Transverse colon (tissue), 4 donors: Measurements from ENCODE around the gene ANKS1B. TPM values are rescaled to one million over a fixed set of nuclear protein-coding genes. Genes with fewer than 3 reads are reported as not detected.

Experiments used
- DNase-seq: peaks from one replicate; pipeline ENCODE4 v3.0.0-alpha.2; 2019
- H3K27ac ChIP-seq, 4 donors: fragments of 200-600 bp; sonication (generic); 2 replicates each; pipeline ENCODE4 v1.5.1; 2016 to 2018; ENCODE audit warnings: inconsistent platforms in 4 of 4
- H3K27me3 ChIP-seq: fragments of 200-600 bp; sonication (generic); 2 replicates; pipeline ENCODE4 v1.5.1; 2017; ENCODE audit warnings: inconsistent platforms
- H3K36me3 ChIP-seq, 4 donors: fragments of 200-600 bp; sonication (generic); 2 replicates each; pipeline ENCODE4 v1.5.1; 2017 to 2019; ENCODE audit warnings: inconsistent platforms in 4 of 4
- H3K4me1 ChIP-seq, 4 donors: fragments of 200-600 bp; sonication (generic); 2 replicates each; pipeline ENCODE4 v1.5.1; 2017 to 2020; ENCODE audit warnings: inconsistent platforms in 4 of 4
- H3K4me3 ChIP-seq, 4 donors: fragments of 200-600 bp; sonication (generic); 1 replicate in 1 of 4; 2 replicates in 3 of 4; pipeline versions ENCODE4 v1.5.1 to v1.6.1; 2017 to 2019; ENCODE audit warnings: inconsistent platforms in 4 of 4
- H3K9me3 ChIP-seq, 2 donors: fragments of 200-600 bp; sonication (generic); 2 replicates each; pipeline ENCODE4 v1.5.1; 2017 to 2019; ENCODE audit warnings: inconsistent platforms in 2 of 2
- CTCF ChIP-seq, 5 experiments: fragments of 200-600 bp in 3 of 5; fragments of 450-650 bp in 2 of 5; sonication (generic) in 3 of 5; IDR thresholded peaks; 1 replicate in 2 of 5; 2 replicates in 3 of 5; pipeline ENCODE4 v1.5.1; 2016 to 2017; ENCODE audit warnings: antibody characterized with exemption in 5 of 5, inconsistent platforms in 3 of 5, mild to moderate bottlenecking in 2 of 5, moderate library complexity in 1 of 5
- EP300 ChIP-seq: sonication (generic); formaldehyde crosslinking; IDR thresholded peaks from one replicate; pipeline ENCODE4 v1.6.1; 2017; ENCODE audit warnings: antibody characterized with exemption, low read depth
- POLR2A ChIP-seq: fragments of 450-650 bp; IDR thresholded peaks from one replicate; pipeline ENCODE4 v1.6.1; 2016; ENCODE audit warnings: antibody characterized with exemption, mild to moderate bottlenecking, moderate library complexity
- POLR2AphosphoS5 ChIP-seq, 3 donors: sonication (generic); formaldehyde crosslinking; IDR thresholded peaks; one replicate each; pipeline ENCODE4 v1.6.1; 2016; ENCODE audit warnings: antibody characterized with exemption in 3 of 3
- WGBS, 2 donors: methylation state at CpG; one replicate each; pipeline ENCODE4 v1.1.5; 2018; ENCODE audit warnings: low coverage in 1 of 2; 5-methylcytosine and 5-hydroxymethylcytosine counted together
- in situ Hi-C, 4 donors: fragments of 200-750 bp; cut with MboI; loops; one replicate each; pipeline versions ENCODE4 v1.15.0 to v1.15.1; 2017; ENCODE audit warnings: low sequenced_read_pairs in 3 of 4, low pct_ligation_motif_present in 1 of 4, low pct_unique_long_range_greater_than_20kb in 1 of 4
- intact Hi-C: fragments of 100-400 bp; cut with DNase I; formaldehyde crosslinking; loops from one replicate; pipeline ENCODE4 v1.15.1; 2023; ENCODE audit warnings: low total_unique reads
- total RNA-seq, 4 donors: library from RNA; depleted of rRNA; stranded (reverse); fragments of >200 nt; gene quantifications; one replicate each; pipeline ENCODE4 v1.1.0, GENCODE V29; 2016

Gene ANKS1B
- total RNA-seq, 4 donors from 2014 or later = 1.4 to 6.4 (median 3.5) TPM; not detected in 1

GRCh38 chr12:99151744-99152143, 833.0 kb downstream of the ANKS1B start:
- H3K9me3 ChIP-seq = no peaks in the 10 kb centered on the region
- no peak overlapping the region for H3K4me3 ChIP-seq
- H3K36me3 ChIP-seq = no peaks in the 10 kb centered on the region
- H3K27me3 ChIP-seq = no peaks in the 10 kb centered on the region
- in situ Hi-C loops = no loop called here
- no peak for TF ChIP-seq POLR2A
- no peak for TF ChIP-seq CTCF (IDR thresholded peaks at IDR 0.05)
- TF ChIP-seq POLR2AphosphoS5 (IDR thresholded peaks at IDR 0.05) = no peak
- TF ChIP-seq EP300 = no peak
- intact Hi-C loops = no loop called here
- no peak for DNase-seq
- H3K27ac ChIP-seq = no peak overlapping the region
- no peaks in the 10 kb centered on the region for H3K4me1 ChIP-seq

GRCh38 chr12:99147130-99147529, 837.6 kb downstream of the ANKS1B start:
- in situ Hi-C loops = no loop called here
- 53 to 58% methylated on average over 2 of the region's 2 CpGs for WGBS, 2 donors

GRCh38 chr12:99146730-99147129, 838.0 kb downstream of the ANKS1B start:
- H3K4me1 ChIP-seq = no peaks in the 10 kb centered on the region
- no peak for DNase-seq
- H3K27me3 ChIP-seq = no peaks in the 10 kb centered on the region
- intact Hi-C loops (no loop called here), in situ Hi-C loops (no loop called here)
- no peaks in the 10 kb centered on the region for H3K9me3 ChIP-seq
- TF ChIP-seq EP300 (no peak), CTCF (IDR thresholded peaks at IDR 0.05) (no peak), POLR2AphosphoS5 (IDR thresholded peaks at IDR 0.05) (no peak), POLR2A (no peak)
- 62 to 66% methylated on average over 2 to 5 of the region's 5 CpGs for WGBS, 2 donors
- no peak overlapping the region for H3K4me3 ChIP-seq
- H3K27ac ChIP-seq = no peak overlapping the region
- H3K36me3 ChIP-seq = no peaks in the 10 kb centered on the region

More at GRCh38 chr12:99147130-99147529, 837.6 kb downstream of the ANKS1B start:
- Histone ChIP-seq H3K36me3 (no peaks in the 10 kb centered on the region), H3K4me3 (no peak overlapping the region), H3K9me3 (no peaks in the 10 kb centered on the region), H3K27ac (no peak overlapping the region), H3K27me3 (no peaks in the 10 kb centered on the region), H3K4me1 (no peaks in the 10 kb centered on the region)
- intact Hi-C loops = no loop called here
- DNase-seq = no peak
- TF ChIP-seq CTCF (IDR thresholded peaks at IDR 0.05) (no peak), POLR2A (no peak), EP300 (no peak), POLR2AphosphoS5 (IDR thresholded peaks at IDR 0.05) (no peak)

- TF ChIP-seq POLR2AphosphoS5 (IDR thresholded peaks at IDR 0.05) (no peak), EP300 (no peak), POLR2A (no peak), CTCF (IDR thresholded peaks at IDR 0.05) (no peak)
- intact Hi-C loops = no loop called here
- H3K27ac ChIP-seq = no peak overlapping the region
Measured at GRCh38 chr12:99146185-99146584, 838.6 kb downstream of the ANKS1B start.

More at GRCh38 chr12:99146185-99146584, 838.6 kb downstream of the ANKS1B start:
- Histone ChIP-seq H3K9me3 (no peaks in the 10 kb centered on the region), H3K36me3 (no peaks in the 10 kb centered on the region), H3K27me3 (no peaks in the 10 kb centered on the region), H3K4me3 (no peak overlapping the region), H3K4me1 (no peaks in the 10 kb centered on the region)
- in situ Hi-C loops = no loop called here
- no peak for DNase-seq
- 74 to 81% methylated on average over 5 of the region's 5 CpGs for WGBS, 2 donors
